ENCODE measurements around the gene ZC3H18.

The ZC3H18 gene

GRCh38 chr16:88642881-88643643, 72.9 kb downstream of the ZC3H18 start:
- no peak for FAIRE-seq

GRCh38 chr16:88643644-88643932, 73.4 kb downstream of the ZC3H18 start:
- no peak for FAIRE-seq

GRCh38 chr16:88645455-88645854, 75.3 kb downstream of the ZC3H18 start:
- no peak for FAIRE-seq

- FAIRE-seq, result no peak
Measured at GRCh38 chr16:88645941-88646340, 75.7 kb downstream of the ZC3H18 start.

GRCh38 chr16:88646345-88647034, 76.3 kb downstream of the ZC3H18 start:
- no peak for FAIRE-seq

DNA sequence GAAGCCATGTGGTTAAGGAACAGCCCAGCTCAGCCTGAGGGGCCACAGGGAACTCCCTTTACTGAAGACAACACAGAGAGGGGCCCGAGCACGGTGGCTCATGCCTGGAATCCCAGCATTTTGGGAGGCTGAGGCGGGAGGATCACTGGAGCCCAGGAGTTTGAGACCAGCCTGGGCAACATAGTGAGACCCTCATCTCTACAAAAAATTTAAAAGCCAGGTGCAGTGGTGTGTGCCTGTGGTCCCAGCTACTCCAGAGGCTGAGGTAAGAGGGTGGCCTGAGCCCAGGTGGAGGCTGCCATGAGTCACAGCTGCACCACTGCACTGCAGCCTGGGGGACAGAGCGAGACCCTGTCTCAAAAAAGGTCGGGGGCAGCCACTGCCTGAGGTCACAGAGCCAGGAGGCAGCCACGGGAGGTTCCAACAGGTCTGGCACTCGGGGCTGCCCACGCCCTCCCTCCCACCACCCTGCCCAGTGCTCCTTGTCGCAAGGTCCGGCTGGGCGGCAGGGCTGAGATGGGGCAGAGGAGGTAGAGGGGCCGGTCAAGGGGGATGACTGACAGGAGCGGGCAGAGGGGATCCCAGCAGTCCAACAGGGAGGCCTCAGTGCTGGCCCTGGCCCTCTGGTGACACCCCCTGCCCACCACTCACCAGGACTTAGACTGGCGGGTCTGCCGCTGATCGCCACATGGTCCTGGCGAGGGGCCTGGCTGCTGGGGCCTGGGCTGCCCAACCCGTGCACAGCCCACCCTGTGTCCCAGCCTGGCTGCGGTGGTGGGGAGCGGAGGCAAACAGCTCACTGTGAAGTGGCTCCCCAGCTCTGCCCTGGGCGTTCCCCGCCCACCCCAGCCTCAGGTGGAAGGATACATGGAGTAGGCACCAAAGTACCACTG, 77.2 kb downstream of the ZC3H18 start:
- FAIRE-seq, result no peak

- FAIRE-seq, result no peak
Measured at GRCh38 chr16:88649195-88649923, 79.2 kb downstream of the ZC3H18 start.

DNA sequence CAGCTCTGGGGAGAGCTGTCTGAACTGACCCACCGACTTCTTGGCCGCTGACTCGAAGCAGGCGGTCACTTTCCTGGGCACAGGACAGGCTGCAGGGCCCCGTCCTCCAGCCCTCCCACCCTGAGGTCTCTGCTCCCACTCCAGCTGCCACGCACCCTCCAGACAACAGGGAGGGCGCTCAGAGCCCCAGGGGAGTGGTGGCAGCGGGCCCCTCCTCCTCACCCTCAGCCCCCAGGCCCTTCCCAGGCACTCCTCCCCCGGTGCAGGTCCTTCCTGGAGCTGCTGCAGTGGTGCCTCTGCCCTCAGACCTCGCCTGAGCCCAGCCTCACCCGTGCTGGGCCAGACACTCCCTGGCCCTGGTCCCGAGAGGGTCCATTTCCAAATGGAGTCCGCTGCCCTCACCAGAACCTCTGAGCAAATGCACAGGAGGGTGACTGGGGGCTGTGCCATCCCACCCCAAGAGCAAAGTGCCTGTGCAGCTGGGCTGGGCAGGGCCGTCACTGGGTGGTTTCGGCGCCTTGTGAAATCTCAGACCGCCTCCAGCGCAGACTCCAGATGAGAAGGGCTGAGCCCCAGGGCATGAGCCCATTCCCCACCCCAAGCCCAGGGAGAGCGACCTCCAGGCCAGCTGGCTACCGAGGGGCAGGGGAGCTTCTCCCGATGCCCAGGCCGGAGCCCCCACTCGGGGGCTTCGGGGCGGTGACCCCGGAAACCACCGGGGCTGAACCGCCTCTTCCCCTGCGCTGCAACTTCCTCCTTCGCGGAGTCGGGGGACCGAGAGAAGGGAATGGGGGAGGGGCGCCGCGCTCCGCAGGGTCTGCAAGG, 79.9 kb downstream of the ZC3H18 start:
- no peak for FAIRE-seq

DNA sequence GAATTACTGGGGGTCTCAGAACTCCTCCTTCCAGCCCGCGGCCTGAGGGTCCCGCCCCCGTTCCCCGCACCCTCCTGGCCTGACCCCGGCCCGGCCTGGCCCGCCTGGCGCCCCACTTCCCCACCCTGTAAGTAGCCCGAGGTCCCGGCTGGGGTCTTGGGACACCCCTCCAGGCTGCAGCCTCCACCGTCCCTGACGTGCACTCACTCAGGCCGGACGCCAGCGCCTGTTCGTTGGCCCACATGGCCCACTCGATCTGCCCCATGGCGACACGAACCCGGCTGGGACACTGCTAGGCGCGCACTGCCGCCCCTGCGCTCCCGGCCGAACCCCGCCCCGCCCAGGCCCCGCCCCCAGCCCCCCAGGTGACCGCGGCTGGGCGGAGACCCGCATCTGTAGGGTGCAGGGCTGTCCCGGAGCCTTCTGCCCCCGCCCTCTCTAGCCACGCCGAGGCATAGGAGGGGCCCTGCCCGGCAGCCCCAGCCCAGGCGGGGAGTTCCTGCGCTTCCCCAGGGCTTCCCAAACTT, 80.6 kb downstream of the ZC3H18 start, which contains the start of gene CYBA:
CYBA (minus strand) TSS at position 305 of the 527 bp plus-strand sequence; CDS start at position 265, 40 bp downstream.
- FAIRE-seq, result no peak

DNA sequence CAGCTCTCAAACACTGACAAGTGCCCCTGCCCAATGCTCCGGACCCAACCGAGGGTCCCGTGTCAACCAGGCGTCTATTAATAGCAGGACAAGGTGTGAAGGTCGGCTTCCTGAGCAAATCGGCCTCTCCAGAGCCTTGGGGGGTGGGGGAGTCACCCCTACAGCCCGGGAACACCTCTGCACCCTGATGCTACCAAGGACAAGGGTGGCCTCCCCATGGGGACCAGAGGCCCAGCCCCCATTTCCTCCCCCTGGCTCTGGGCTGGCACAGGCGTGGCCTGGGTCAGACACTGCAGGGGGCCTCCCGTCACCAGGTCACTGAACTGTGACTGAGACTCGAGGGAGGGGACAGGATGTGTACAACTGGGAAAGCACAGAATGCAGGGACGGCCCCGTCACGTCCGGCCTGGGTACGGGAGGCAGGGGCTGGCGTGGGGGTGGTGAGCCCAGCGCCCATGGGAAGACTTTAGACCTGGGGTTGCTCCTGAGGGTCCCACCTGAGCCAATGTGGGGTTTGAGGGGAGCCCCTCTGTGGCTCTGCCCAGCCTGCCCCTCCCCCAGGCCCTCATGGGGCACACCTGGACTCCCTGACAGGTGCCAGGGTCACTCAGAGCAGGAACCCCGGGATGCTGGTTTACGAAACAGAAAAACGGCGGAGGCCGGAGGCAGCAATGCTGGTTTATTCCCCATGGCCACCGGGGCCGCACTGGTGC, 81.2 kb downstream of the ZC3H18 start:
- no peak for FAIRE-seq

DNA sequence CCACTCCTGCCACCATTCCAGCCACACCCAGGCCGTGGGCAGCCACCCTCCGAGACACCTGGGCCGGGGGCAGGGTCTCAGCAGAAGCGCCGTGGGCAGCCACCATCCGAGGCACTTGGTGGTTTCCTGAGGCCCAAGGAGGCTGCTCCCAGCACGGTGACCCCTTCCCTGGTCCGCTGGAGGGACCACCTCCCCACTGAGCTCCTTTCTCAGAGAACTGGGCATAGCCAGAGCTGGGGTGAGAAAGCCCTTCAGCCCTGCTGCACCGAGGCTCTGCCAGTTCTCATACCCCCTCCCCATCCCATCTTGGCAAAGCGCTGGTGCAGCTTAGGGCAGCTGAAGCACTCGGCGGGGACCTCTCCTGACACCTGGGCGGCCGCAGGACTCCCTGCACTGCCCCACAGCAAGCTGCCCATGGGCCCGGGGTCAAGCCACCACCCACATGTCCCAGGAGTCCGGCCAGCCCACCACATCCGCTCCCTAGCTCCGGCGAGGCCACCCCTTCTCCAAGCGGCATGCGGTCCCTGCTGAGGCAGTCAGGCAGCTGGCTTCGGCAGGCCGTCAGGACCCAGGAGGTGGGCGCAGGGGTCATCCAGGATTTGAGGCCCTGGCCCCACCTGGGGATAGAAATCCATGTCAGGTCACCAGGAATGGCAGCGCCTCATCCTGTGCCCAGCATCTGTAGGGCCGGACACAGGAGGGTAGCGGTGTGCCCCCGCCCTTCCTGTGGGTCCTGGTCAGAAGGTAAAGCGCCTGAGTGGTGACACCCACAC, 82.0 kb downstream of the ZC3H18 start:
- FAIRE-seq, result no peak

DNA sequence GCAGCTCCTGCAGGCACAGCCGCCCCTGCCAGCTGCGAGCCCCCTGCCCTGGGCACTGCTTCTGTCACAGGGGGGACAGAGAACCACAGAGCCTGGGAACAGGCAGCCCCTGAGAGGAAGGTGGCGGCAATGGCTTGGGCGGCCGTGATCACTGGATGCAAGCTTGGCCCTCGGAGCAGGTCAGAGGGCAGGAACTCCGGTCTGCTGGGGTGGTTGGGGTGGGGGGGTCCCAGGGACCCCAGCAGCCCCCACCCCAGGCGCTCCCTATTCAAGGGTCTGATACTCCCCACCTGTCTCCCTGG, 82.5 kb downstream of the ZC3H18 start:
- FAIRE-seq, result no peak

- FAIRE-seq, result no peak
Measured at GRCh38 chr16:88653101-88653500, 82.9 kb downstream of the ZC3H18 start.

DNA sequence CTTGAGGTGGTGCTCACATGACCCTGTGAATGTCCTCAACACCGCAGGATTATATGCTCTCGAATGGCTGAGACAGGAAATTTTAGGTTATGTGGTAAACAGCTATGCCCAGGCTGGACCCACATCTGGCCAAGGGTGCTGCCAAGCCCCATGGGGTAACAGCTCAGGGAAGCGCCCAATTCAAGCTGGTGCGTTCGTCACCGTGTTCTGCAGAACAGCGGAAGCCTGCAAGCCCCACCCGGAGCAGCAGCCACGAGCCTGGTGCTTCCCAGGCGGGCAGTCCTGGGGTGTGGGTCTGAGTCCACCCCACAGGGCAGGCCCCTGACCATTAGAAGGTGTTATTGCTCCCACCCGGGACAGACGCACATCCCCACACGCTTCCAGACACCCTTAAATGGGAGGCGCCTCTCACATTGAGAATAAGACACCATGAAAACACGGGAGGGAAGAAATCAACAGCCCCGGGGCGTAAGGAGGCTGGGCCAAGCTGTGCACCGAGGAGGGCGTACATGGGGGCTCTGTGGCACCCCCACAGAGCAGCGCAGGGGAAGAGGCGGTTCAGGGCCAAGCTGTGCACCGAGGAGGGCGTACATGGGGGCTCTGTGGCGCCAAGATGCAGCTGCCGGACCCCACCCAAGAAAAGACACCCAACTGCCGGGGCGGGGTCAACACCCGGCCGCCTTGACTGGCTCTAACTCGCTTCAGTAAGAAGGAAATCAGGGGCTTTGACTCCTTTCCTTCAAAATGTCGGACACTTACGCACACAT, 83.6 kb downstream of the ZC3H18 start:
- no peak for FAIRE-seq

DNA sequence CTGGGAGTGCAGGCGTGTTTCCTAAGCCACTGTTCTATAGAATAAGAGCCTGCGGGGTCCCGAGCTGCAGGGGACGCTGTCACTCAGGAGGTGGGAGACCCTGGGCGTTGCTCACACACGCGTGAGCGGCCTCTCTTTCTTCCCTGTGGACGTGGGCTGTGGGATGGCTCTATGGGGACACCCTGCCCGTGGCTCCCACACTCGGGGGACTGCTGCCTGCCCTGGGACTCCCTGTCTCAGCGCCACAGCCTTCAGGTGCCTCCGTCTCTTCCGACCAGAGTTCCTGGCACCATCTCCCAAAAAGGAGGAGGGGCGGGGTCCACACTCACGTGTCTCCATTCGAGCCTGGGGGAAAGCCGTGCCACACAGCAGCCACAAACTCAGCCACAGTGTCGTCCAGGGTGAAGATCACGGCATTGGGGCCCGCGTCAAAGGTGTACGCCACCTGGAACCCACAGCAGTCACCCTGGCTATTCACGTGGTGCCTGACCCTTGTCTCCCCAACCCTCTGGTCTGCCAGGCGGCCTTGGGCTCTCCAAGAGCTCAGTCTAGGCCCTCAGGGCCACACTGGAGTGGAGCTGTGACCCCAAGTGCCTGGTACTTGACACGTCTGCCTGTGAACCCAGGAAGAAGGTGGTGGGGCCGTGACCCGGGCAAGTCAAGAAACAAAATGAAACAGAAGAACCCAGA, 84.3 kb downstream of the ZC3H18 start:
- FAIRE-seq, result no peak

DNA sequence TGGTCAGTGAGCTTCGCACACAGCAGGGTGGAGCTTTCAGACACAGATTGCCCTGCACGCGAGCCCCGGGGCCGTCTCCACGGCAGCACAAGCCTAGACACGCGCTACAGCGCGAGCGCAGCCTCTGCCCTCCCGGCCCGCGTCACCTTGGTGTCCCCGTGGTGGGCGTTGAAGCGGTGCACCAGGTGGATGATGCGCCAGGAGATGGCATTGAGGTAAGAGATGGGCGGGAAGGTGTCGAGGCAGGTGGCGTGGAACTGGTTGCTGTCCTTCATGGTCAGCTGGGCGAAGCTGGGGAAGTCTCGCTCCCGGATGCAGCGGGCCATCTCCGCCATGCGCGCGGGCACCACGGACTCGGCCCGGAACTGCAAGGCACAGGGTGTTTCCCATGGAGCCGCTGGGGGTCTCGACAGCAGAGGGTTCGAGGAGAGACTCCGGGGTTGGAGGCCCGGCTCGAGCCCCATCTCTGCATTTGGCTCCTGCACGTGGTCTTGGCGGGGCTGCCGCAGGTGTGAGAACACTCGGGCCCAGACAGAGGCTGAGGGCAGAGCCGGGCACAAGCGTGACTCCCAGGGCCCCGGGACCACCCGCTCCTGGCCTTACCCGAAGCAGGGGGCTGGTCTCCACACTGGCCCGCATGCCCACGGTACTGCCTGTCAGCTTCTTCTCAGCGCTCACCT, 85.0 kb downstream of the ZC3H18 start:
- FAIRE-seq, result no peak

DNA sequence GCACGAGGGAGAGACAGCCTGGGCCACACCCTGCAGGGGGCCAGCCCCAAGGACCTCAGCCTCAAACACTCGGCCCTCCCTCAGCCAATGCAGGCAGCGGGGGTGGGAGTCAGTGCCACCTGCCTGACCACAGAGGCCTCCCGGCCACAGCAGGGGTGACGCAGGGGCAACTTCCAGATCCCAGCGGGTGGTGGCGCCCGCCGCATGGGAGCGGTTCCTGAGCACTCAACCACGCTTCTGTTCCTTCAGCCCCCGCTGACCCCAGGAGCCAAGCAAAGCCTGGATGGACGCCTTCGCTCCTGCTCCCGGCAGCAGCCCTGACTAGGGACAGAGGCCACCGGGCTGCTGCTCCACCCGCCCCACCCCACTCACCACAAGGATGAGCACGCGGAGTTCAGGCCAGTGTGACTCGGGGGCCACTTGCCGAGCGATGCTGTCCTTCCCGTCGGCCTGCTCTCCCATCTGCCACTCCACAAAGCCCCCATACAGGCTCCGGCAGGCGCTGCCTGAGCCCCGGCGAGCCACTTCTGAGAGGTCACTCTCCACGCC, 85.6 kb downstream of the ZC3H18 start:
- FAIRE-seq, result no peak
